ENCODE data around the gene TRABD.
"Not testable (repeated sequence)": the region's sequence is repeated elsewhere in the genome, so short reads cannot be mapped to it uniquely, and the experiment has no call there.

The TRABD gene, protein sequence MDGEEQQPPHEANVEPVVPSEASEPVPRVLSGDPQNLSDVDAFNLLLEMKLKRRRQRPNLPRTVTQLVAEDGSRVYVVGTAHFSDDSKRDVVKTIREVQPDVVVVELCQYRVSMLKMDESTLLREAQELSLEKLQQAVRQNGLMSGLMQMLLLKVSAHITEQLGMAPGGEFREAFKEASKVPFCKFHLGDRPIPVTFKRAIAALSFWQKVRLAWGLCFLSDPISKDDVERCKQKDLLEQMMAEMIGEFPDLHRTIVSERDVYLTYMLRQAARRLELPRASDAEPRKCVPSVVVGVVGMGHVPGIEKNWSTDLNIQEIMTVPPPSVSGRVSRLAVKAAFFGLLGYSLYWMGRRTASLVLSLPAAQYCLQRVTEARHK

DNA sequence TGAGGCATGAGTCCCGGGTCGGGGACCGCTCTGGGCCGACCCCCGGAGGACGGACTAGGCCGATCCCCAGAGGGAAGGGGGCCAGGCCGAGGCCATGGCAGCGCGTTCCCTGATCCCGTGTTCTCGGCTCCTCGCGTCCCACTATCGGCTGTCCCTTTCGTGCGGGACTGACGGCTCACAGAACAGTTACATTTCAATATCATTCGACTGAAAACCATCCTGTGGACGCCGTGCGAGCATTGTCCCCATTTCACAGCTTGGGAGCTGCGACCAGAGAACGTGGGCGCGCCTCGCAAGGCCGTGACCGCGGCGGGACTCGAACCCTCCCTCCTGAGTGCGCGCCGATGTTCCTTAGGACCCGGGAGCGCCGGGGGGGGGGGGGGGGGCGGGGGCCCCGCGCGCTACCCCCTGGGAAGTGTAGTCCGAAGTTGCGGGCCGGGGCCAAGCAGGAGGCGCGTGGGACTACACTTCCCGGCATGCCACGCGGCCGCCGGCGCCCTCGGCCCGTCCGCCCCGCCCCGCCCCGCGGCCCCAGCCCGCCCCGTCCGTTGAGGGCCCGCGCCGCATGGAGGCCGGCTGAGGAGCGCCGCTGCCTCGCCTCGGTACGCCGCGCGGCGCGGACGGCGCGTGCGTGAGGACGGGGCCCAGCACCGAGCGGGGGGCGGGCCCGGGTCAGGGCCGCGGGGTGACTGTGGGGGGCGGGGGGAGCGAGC is at the start of gene TRABD:
Gene TRABD, plus strand, starts transcription at position 539 of the 713 bp plus-strand sequence. CDS start 7,148 bp downstream, outside the sequence.
- peak; percentile 85 to 86 for ATAC-seq

DNA sequence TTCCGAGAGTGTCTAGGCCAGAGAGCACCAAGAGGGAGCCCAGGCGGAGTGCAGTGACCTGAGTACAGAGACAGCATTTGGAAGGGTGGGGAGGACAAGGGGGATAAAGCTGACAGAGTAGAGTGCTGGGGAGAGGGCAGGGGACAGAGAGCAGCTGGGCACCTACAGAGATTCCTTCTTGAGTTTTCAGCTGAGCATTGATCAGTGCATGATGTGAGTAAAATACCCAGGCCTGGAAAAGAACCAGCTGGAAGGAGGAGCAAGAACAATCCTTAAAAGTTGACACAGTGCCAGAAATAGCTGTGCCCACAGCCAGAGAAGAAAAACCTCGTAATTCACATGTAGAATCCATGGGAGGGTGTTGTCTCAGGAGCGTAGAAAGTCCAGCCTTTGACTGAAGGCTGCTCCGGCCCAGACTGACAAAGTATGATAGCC is 49.1 kb upstream of the TRABD start:
- ATAC-seq: no peak

DNA sequence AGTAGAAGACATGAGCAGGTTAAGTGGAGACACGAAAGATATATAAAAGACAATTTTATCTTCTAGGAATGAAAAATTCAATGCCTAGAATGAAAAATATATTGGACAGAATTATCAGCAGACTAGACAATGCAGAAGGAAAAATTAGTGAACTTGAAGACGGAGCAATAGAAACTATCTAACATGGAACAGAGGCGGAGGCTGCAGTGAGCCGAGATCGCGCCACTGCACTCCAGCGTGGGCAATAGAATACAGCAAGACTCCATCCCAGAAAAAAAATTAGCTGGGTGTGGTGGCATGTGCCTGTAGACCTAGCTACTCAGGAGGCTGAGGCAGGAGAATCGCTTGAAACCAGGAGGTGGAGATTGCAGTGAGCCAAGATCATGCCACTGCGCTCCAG is 48.4 kb upstream of the TRABD start:
- ATAC-seq: not testable (repeated sequence)

DNA sequence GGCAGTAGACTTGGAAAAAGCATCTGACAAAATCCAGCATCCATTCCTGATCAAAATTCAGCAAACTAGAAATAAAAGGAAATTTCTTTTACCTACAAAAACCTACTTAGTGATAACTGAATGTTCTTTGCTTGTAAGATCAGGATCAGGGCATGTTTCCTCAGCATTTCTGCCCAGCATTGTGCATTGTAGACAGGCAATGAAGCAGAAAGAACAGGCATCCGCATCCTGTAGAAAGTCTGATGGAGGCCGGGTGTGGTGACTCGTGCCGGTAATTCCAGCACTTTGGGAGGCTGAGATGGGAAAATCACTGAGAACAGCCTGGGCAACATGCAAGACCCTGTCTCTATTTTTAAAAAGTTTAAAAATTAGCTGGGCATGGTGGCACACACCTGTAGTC is 47.7 kb upstream of the TRABD start:
- no peak for ATAC-seq

DNA sequence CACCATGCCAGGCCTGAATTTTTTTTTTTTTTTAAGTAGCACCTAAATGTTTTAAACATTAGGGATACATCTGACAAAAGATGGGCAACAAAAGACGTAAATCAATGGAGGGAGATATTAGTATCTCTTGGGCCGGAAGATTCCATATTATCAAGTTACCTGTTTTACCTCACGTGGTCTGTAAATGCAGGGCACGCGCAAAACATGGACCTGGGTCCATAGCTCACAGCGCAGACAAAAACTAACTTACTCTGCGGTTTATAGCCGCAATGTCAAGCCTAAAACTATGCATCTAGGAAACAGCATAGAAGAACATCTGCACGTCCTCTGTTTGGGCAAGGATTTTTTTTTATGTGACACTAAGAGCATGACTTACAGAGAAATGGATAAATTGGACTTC is 46.7 kb upstream of the TRABD start:
- no peak for ATAC-seq

DNA sequence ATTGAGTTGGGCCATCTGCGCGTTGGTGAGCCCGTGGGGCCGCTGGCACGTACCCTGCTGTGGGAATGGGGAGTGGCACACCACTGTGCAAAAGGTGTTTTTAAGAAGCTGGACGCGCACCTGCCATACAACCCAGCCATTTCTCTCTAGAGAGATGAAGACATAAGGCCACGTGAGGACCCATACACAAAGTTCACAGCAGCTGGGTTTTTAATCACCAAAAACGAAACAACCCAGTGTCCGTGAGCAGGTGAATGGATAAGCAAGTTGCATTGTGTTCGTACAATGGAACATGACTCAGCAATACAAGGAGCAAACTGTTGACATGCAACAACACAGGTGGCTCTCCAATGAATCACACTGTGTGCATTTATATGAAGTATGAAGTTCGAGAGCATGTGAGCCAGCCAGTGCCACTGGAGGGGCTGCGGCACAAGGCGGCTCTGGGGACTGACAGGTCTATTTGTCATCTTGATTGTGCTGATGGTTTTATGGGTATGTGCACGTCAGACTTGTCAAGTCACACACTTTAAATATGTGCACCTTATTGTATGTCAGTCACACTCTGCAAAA is 45.8 kb upstream of the TRABD start:
- peak; percentile 43 to 51 for ATAC-seq

DNA sequence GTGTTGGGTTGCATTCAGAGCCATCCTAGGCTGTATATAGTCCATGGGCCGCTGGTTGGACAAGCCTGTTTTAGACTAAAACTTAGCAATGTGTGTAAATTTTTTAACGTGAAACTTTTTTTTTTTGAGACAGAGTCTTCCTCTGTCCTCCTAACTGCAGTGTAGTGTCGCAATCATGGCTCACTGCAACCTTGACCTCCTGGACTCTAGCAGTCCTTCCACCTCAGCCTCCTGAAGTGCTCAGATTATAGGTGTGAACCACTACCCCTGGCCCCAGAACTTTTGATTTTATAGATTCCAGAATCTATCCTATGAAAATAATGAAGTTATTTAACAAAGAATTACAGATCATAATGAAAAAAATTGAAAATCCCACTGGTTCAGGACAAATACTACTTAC is 45.1 kb upstream of the TRABD start:
- ATAC-seq: no peak

DNA sequence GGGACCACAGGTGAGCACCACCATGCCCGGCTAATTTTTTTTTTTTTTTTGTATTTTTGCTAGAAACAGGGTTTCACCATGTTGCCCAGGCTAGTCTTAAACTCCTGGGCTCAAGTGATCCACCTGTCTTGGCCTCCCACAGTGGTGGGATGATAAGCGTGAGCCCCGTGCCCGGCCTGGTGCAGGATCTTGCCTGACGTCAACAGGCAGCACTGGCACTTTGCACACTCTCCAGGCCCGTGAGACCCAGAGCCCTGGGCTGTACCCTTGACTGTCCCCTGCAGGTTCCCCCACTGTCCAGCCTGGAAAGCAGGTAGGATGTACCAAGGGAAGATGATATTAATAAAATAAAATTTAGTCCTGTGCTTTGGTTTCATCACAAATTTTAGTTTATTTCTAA is 44.3 kb upstream of the TRABD start:
- no peak for ATAC-seq

DNA sequence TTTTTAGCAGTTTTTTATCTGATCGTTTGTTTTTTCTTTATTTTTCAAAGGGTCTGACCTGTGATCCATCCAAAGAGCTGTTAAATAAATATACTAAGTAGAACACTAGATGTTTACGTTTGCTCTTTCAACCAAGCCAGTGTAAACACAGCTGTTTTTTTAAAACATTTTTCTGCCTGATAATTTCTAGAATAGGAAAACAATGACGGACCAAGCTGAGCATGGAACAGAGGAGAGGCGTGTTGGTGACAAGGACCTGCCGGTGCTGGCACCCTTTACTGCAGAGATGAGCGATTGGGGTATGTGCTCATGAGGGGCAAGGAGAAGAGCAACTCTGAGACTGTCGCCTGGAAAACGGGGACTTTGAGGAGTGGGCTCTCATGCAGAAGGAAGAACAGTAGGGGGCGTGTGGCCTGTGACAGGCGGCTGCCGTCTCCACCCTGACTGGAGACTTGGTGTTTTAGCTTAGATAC is 43.8 kb upstream of the TRABD start:
- no peak for ATAC-seq

DNA sequence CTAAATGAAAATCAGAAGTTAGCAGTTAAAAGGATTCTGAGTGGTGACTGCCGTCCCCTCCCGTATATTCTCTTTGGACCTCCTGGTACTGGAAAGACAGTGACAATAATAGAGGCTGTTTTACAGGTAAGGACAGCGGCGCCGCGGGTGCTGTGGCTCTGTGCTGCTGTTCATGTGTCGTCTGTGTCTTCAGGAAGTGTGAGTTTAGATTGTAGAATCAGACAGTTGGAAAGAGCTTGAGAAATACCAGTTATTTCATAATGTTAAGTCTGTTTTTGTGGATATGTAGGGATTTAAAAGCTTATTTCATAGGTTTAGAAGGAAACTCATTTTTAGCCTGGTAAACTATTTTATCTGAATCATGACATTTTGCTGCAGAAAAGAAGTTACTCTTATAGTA is 42.6 kb upstream of the TRABD start:
- no peak for ATAC-seq

DNA sequence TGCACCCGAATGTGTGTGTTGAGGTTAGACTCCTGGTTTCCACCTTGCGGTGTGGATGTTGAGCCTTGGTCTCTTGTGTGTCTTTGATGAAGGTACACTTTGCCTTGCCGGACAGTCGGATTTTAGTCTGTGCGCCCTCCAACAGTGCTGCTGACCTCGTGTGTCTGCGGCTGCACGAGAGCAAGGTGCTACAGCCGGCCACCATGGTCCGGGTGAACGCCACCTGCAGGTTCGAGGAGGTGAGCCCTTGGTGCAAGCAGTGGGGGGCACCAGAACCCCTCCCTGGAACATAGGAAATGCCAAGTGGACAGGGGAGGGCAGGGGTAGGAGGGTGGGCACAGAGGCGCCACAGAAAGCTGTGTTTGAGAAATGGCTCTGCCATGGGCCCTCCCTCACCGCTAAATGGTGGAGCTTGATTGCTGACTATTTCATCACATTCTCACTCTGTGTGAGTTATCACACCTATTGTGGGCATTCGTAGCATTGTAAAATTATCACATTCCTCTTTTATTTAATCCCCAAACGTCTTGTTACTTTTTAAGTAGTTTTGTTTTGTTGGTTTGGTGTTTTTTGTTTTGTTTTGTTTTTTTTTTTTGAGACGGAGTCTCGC is 41.6 kb upstream of the TRABD start:
- ATAC-seq: no peak

DNA sequence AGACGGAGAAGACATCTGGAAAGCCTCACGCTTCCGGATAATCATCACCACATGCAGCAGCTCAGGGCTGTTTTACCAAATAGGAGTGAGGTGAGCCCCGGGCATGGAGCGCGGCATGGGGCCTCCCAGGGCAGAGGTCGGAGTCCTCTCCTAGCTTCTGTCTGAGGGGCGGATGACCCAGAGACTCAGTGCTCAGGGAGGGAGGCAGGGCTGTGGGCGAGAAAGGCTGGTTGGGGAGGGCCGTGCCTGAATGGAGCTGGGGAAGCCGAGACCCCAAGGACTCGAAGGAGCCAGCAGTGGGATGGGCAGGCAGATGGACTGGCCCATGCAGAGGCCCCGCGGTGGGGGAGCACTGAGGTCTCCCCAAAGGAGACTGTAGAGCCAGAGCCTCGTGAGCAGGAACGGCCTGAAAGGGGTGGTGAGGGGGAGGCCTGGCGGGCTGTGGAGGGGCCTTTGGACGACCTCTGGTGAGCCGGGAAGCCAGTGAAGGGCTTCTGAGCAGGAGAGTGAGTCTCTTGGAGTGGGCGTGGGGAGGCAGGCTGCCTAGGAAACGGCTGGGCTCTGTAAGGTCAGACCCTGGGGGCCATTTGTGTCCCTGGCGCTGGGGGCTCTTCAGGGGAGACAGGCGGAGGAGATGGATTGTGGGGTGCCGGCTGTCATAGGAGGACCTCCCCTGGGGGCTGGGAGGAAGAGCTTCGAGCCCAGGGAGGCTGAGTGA is 39.8 kb upstream of the TRABD start:
- no peak for ATAC-seq

DNA sequence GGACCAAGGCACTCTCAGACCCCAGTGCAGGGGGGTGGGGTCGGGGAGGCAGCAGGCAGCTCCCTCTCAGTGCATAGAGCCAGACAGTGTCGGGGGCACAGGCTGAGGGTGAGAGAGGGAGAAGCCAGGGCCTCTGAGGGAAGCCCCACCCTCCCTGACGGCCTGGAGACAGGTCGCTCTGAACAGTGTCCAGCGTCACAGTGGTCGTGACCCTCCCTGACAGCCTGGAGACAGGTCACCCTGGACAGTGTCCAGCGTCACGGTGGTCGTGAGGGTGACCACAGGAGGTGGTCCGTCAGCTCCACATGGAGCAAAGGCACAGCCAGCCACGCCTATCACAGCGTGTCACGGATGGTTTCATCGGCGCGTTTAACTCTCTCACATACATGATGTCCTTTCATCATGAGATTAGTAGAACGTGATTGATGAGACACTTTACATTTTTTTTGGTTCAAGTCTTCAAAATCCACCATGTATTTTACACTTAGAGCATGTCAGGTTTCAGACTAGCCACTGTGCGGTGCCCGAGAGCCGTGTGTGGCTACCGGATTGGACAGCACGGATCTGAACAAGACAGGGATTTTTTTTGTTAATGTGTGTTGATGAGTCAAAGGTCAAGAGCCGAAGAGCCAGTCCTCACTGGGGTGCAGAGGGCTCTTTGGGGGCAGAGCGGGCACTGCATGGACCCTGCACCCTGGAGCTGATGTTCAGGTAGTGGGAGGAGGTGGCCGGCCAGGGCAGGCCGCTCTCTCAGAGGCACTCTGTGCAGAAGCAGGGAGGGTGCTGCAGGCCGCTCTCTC is 39.1 kb upstream of the TRABD start:
- ATAC-seq: no peak

DNA sequence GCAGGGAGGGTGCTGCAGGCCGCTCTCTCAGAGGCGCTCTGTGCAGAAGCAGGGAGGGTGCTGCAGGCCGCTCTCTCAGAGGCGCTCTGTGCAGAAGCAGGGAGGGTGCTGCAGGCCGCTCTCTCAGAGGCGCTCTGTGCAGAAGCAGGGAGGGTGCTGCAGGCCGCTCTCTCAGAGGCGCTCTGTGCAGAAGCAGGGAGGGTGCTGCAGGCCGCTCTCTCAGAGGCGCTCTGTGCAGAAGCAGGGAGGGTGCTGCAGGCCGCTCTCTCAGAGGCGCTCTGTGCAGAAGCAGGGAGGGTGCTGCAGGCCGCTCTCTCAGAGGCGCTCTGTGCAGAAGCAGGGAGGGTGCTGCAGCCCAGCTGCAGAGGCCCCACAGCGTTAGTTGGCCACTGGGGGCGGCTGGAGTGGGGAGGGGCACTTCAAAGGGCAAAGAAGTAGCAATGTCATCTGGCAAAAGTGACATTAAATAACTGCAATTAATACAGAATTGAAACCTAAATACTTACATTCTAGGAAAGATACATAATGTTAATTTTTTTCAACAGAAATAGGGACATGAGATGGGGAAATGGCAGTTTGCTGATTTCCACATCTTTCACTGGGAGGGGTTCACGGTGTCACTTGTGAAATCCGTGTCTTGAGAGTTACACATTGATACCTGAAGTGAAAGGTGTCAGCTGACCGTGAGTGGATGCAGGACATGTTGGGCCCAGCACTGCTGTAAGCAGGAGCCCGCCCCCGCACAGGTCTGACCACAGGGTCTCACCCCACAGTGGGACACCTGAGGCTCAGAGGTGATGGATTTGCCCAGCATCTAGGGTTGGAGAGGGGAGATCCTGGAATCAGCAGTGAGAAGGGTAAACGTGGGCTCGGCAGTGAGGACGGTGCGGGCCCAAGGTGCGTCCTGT is 38.2 kb upstream of the TRABD start:
- not testable (repeated sequence) for ATAC-seq

DNA sequence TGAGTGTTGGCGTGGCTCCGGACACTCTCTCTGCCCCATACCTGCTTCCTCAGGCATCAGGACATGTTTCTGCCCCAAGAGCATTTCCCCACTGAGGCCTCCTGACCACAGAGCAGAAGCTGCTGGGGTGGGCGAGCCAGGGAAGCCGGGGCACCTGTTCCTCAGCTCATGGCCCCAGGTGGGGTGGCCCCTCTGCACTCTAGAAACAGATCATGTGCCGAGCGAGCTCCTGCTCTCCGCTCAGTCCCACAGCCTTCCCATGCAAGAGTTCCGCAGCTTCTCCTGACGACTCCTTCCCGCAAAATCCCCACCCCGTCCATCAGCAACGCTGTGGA is 37.6 kb upstream of the TRABD start:
- no peak for ATAC-seq

DNA sequence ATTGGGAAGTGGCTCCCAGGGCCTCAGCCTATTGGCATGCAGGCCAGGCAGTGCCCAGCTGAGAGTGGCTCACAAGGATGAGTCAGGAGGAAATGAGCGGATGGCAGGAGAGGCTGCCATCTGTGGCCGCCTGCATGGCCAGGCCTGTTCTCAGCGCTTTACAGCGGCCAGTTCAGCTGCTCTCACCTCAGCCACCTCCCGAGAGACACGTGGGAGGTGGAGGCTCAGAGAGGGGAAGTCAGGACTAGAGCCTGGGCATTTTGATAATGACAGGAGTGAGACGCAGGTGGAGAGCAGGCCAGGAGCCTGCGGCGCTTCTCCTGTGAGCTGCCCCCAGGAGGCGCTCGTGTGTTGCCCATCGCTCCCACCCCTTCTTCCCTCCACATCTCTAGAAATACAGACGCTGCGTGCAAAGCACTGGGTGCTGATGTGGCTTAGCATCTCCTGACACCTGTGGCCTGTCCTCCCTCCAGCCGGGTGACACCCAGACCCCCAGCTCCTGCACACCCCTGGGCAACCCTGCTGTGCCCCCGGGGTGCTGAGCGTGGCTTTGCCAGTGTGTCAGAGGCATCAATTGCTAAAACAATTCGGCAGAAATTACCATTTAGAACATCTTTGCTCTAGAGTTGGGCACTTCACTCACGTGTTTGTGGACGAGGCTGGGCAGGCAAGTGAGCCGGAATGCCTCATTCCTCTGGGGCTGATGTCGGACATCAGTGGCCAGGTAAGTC is 36.6 kb upstream of the TRABD start:
- ATAC-seq: peak; percentile 93 to 96

DNA sequence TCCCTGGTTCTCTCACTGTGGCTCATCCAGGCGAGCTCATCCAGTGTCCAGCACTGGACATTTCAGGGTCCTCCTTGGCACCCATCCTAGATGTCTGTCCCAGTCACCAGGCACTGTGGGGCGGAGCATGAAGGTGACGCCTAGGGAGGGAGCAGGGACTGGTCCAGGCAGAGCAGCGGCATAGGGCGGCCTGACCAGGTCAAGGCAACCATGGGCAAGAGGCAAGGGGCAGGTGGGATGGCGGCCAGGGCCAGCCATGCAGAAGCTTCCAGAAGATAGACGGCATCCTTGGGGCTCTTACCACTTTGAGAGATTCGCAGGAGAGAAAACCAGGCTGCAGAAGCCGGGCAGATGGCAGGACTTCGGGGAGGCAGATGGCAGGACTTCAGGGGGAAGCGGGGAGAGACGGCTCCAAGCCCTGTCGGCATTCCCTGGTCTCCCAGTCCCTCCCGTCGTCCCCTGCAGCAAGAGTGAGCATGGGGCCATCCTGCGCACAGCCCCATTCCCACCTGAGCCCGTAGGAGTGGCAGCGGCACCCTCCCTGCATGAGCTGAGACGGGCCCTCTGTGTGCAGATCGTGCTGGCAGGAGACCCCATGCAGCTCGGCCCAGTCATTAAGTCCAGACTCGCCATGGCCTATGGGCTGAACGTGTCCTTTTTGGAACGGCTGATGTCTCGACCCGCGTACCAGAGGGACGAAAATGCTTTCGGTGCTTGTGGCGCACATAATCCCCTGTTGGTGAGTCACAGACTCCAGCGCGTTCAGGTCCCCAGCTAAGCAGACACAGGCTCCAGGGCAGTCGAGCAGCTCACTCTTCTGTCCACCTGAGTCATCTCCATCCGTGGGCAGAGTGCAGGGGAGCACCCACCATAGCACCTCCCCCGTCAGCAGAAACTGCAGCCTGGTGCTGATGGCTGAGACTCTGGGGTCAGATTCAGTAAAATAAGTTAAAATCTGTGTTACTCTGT is 35.3 kb upstream of the TRABD start:
- ATAC-seq: no peak

Measured in activated CD4-positive, CD25-positive, alpha-beta regulatory T cell treated with anti-CD3 and anti-CD28 coated beads, Interleukin-2, amount 50 U/mL, for 24 hours (primary cell).